Transverse colon (tissue), 4 donors: ENCODE measurements around the gene VPS13D. TPM values are rescaled to one million over a fixed set of nuclear protein-coding genes. Genes with fewer than 3 reads are reported as not detected.

Experiments
- DNase-seq: peaks from one replicate; pipeline ENCODE4 v3.0.0-alpha.2; 2019
- H3K27ac ChIP-seq, 4 donors: fragments of 200-600 bp; sonication (generic); 2 replicates each; pipeline ENCODE4 v1.5.1; 2016 to 2018; ENCODE audit warnings: inconsistent platforms in 4 of 4
- H3K27me3 ChIP-seq: fragments of 200-600 bp; sonication (generic); 2 replicates; pipeline ENCODE4 v1.5.1; 2017; ENCODE audit warnings: inconsistent platforms
- H3K36me3 ChIP-seq, 4 donors: fragments of 200-600 bp; sonication (generic); 2 replicates each; pipeline ENCODE4 v1.5.1; 2017 to 2019; ENCODE audit warnings: inconsistent platforms in 4 of 4
- H3K4me1 ChIP-seq, 4 donors: fragments of 200-600 bp; sonication (generic); 2 replicates each; pipeline ENCODE4 v1.5.1; 2017 to 2020; ENCODE audit warnings: inconsistent platforms in 4 of 4
- H3K4me3 ChIP-seq, 4 donors: fragments of 200-600 bp; sonication (generic); 1 replicate in 1 of 4; 2 replicates in 3 of 4; pipeline versions ENCODE4 v1.5.1 to v1.6.1; 2017 to 2019; ENCODE audit warnings: inconsistent platforms in 4 of 4
- H3K9me3 ChIP-seq, 2 donors: fragments of 200-600 bp; sonication (generic); 2 replicates each; pipeline ENCODE4 v1.5.1; 2017 to 2019; ENCODE audit warnings: inconsistent platforms in 2 of 2
- CTCF ChIP-seq, 5 experiments: fragments of 200-600 bp in 3 of 5; fragments of 450-650 bp in 2 of 5; sonication (generic) in 3 of 5; IDR thresholded peaks; 1 replicate in 2 of 5; 2 replicates in 3 of 5; pipeline ENCODE4 v1.5.1; 2016 to 2017; ENCODE audit warnings: antibody characterized with exemption in 5 of 5, inconsistent platforms in 3 of 5, mild to moderate bottlenecking in 2 of 5, moderate library complexity in 1 of 5
- EP300 ChIP-seq: sonication (generic); formaldehyde crosslinking; IDR thresholded peaks from one replicate; pipeline ENCODE4 v1.6.1; 2017; ENCODE audit warnings: antibody characterized with exemption, low read depth
- POLR2A ChIP-seq: fragments of 450-650 bp; IDR thresholded peaks from one replicate; pipeline ENCODE4 v1.6.1; 2016; ENCODE audit warnings: antibody characterized with exemption, mild to moderate bottlenecking, moderate library complexity
- POLR2AphosphoS5 ChIP-seq, 3 donors: sonication (generic); formaldehyde crosslinking; IDR thresholded peaks; one replicate each; pipeline ENCODE4 v1.6.1; 2016; ENCODE audit warnings: antibody characterized with exemption in 3 of 3
- WGBS, 2 donors: methylation state at CpG; one replicate each; pipeline ENCODE4 v1.1.5; 2018; ENCODE audit warnings: low coverage in 1 of 2; 5-methylcytosine and 5-hydroxymethylcytosine counted together
- in situ Hi-C, 4 donors: fragments of 200-750 bp; cut with MboI; loops; one replicate each; pipeline versions ENCODE4 v1.15.0 to v1.15.1; 2017; ENCODE audit warnings: low sequenced_read_pairs in 3 of 4, low pct_ligation_motif_present in 1 of 4, low pct_unique_long_range_greater_than_20kb in 1 of 4
- intact Hi-C: fragments of 100-400 bp; cut with DNase I; formaldehyde crosslinking; loops from one replicate; pipeline ENCODE4 v1.15.1; 2023; ENCODE audit warnings: low total_unique reads
- total RNA-seq, 4 donors: library from RNA; depleted of rRNA; stranded (reverse); fragments of >200 nt; gene quantifications; one replicate each; pipeline ENCODE4 v1.1.0, GENCODE V29; 2016

VPS13D gene
- total RNA-seq, 4 donors from 2014 or later: 101 to 136 (median 116) TPM

GRCh38 chr1:12244585-12244984 lies 14.8 kb downstream of the VPS13D start:
- intact Hi-C loops: no loop called here
- H3K9me3 ChIP-seq: no peaks in the 10 kb centered on the region
- H3K4me3 ChIP-seq: no peak overlapping the region
- WGBS, 2 donors: 85 to 93% methylated on average over 5 of the region's 5 CpGs
- peaks cover 0 to 38% (median 18%) of the 10 kb centered on the region in 4 donors for H3K36me3 ChIP-seq
- no peak for DNase-seq
- no peak for TF ChIP-seq EP300
- no peak for TF ChIP-seq POLR2A
- no peaks in the 10 kb centered on the region for H3K27me3 ChIP-seq
- no peaks in the 10 kb centered on the region for H3K4me1 ChIP-seq
- no peak overlapping the region for H3K27ac ChIP-seq
- in situ Hi-C loops: no loop called here

- no peak for DNase-seq
- peaks cover 0 to 42% (median 18%) of the 10 kb centered on the region in 4 donors for H3K36me3 ChIP-seq
Observed at GRCh38 chr1:12245116-12245515, 15.3 kb downstream of the VPS13D start.

GRCh38 chr1:12245733-12246132 lies 15.9 kb downstream of the VPS13D start:
- TF ChIP-seq CTCF (IDR thresholded peaks at IDR 0.05) (no peak), EP300 (no peak), POLR2AphosphoS5 (IDR thresholded peaks at IDR 0.05) (no peak), POLR2A (no peak)
- intact Hi-C loops: no loop called here
- DNase-seq: no peak
- Histone ChIP-seq H3K27me3 (no peaks in the 10 kb centered on the region), H3K36me3 (peaks cover 0 to 47% (median 18%) of the 10 kb centered on the region in 4 donors), H3K4me3 (no peak overlapping the region), H3K4me1 (no peaks in the 10 kb centered on the region), H3K27ac (no peak overlapping the region), H3K9me3 (no peaks in the 10 kb centered on the region)
- in situ Hi-C loops: no loop called here

More at GRCh38 chr1:12245116-12245515, 15.3 kb downstream of the VPS13D start:
- in situ Hi-C loops (no loop called here), intact Hi-C loops (no loop called here)
- no peak for TF ChIP-seq EP300
- TF ChIP-seq POLR2AphosphoS5 (IDR thresholded peaks at IDR 0.05): no peak
- TF ChIP-seq POLR2A: no peak
- no peak for TF ChIP-seq CTCF (IDR thresholded peaks at IDR 0.05)
- Histone ChIP-seq H3K9me3 (no peaks in the 10 kb centered on the region), H3K4me3 (no peak overlapping the region), H3K4me1 (no peaks in the 10 kb centered on the region), H3K27me3 (no peaks in the 10 kb centered on the region), H3K27ac (no peak overlapping the region)
- WGBS, 2 donors: 56 to 72% methylated on average over 3 of the region's 3 CpGs

- Histone ChIP-seq H3K36me3 (peaks cover 0 to 53% (median 20%) of the 10 kb centered on the region in 4 donors), H3K4me1 (no peaks in the 10 kb centered on the region), H3K9me3 (no peaks in the 10 kb centered on the region), H3K27ac (no peak overlapping the region), H3K27me3 (no peaks in the 10 kb centered on the region), H3K4me3 (no peak overlapping the region)
- intact Hi-C loops (no loop called here), in situ Hi-C loops (no loop called here)
- TF ChIP-seq EP300: no peak
- no peak for TF ChIP-seq POLR2AphosphoS5 (IDR thresholded peaks at IDR 0.05)
- TF ChIP-seq CTCF (IDR thresholded peaks at IDR 0.05): no peak
- no peak for TF ChIP-seq POLR2A
- 80 to 83% methylated on average over 2 to 6 of the region's 6 CpGs for WGBS, 2 donors
- no peak for DNase-seq
Observed at GRCh38 chr1:12246584-12246983, 16.8 kb downstream of the VPS13D start.

- intact Hi-C loops (no loop called here), in situ Hi-C loops (no loop called here)
- Histone ChIP-seq H3K4me1 (no peaks in the 10 kb centered on the region), H3K36me3 (peaks cover 0 to 56% (median 25%) of the 10 kb centered on the region in 4 donors), H3K9me3 (no peaks in the 10 kb centered on the region), H3K27me3 (no peaks in the 10 kb centered on the region), H3K27ac (no peak overlapping the region), H3K4me3 (no peak overlapping the region)
- 97 to 100% methylated on average over 1 of the region's 1 CpG for WGBS, 2 donors
- DNase-seq: no peak
- TF ChIP-seq POLR2AphosphoS5 (IDR thresholded peaks at IDR 0.05) (no peak), POLR2A (no peak), CTCF (IDR thresholded peaks at IDR 0.05) (no peak), EP300 (no peak)
Observed at GRCh38 chr1:12249181-12249580, 19.4 kb downstream of the VPS13D start.
